MCF 10A (cell line): ENCODE measurements around the gene GSK3A. TPM values are rescaled to one million over a fixed set of nuclear protein-coding genes. Genes with fewer than 3 reads are reported as not detected.

Experiments
- BruUV-seq: library from RNA; stranded (reverse); fragments of 400-500 nt; replicated peaks from 2 replicates; lab custom pipeline; 2021; lab: Mats Ljungman, UMichigan
- CTCF ChIA-PET: fragments of 300-600 bp; sonication (Branson Sonifier 250); formaldehyde crosslinking; extraction: SDS; loops from one replicate; lab custom pipeline; 2021; ENCODE audit warnings: antibody characterized with exemption, inconsistent platforms; lab: Yijun Ruan, JAX
- POLR2A ChIA-PET: fragments of 300-600, 350-650 bp; sonication (Branson Sonifier 250); formaldehyde crosslinking; extraction: SDS; loops from one replicate; lab custom pipeline; 2020; ENCODE audit warnings: antibody characterized with exemption, inconsistent platforms; lab: Yijun Ruan, JAX
- DNase-seq: peaks from one replicate; pipeline ENCODE4 v3.0.0-alpha.2; 2018; ENCODE audit not compliant: unreplicated experiment
- H3K27ac Mint-ChIP-seq: one replicate; pipeline ENCODE4 v1.8.0; 2022; ENCODE audit warnings: mild to moderate bottlenecking, low read depth, mixed read lengths; ENCODE audit not compliant: unreplicated experiment
- H3K27me3 Mint-ChIP-seq: one replicate; pipeline ENCODE4 v1.8.0; 2022; ENCODE audit warnings: mixed read lengths; ENCODE audit not compliant: insufficient read depth, unreplicated experiment
- H3K36me3 Mint-ChIP-seq: one replicate; pipeline ENCODE4 v1.8.0; 2022; ENCODE audit warnings: mild to moderate bottlenecking, moderate library complexity, mixed read lengths; ENCODE audit not compliant: insufficient read depth, unreplicated experiment
- H3K4me1 Mint-ChIP-seq: one replicate; pipeline ENCODE4 v1.8.0; 2022; ENCODE audit warnings: mixed read lengths; ENCODE audit not compliant: insufficient read depth, unreplicated experiment
- H3K4me3 Mint-ChIP-seq: one replicate; pipeline ENCODE4 v1.8.0; 2022; ENCODE audit warnings: mild to moderate bottlenecking, moderate library complexity, mixed read lengths; ENCODE audit not compliant: unreplicated experiment
- H3K9me3 Mint-ChIP-seq: one replicate; pipeline ENCODE4 v1.8.0; 2022; ENCODE audit warnings: mixed read lengths; ENCODE audit not compliant: unreplicated experiment
- CTCF ChIP-seq: fragments of 200-600 bp; IDR thresholded peaks from one replicate; pipeline ENCODE4 v1.8.0; 2022; ENCODE audit warnings: antibody characterized with exemption, mild to moderate bottlenecking; ENCODE audit not compliant: unreplicated experiment
- intact Hi-C: fragments of 100-400 bp; cut with micrococcal nuclease; formaldehyde crosslinking; loops from 2 replicates; pipeline ENCODE4 v1.14.1; 2022
- total RNA-seq: library from RNA; stranded (reverse); gene quantifications from 2 replicates; pipeline ENCODE4 v1.2.3, GENCODE V29; 2022

Gene GSK3A
- total RNA-seq, 1 experiment from 2014 or later: 53.5 TPM

- no TSS peak for BruUV-seq
- CTCF ChIA-PET: interaction anchor here (0.6 to 1.2 kb wide), 2 partner anchors 10 to 18 kb away, joined by 3 to 10 read pairs; no protein-coding TSS in a partner anchor
- TF ChIP-seq CTCF: no peak
These were observed 43.1 kb upstream of the GSK3A start for GRCh38 chr19:42285541-42285941.

GRCh38 chr19:42284591-42285341 lies 42.4 kb upstream of the GSK3A start:
- no peaks in the 10 kb centered on the region for H3K27me3 Mint-ChIP-seq
- peaks cover 21% of the 10 kb centered on the region for H3K36me3 Mint-ChIP-seq
- peak overlapping the region; percentile 72 for H3K4me3 Mint-ChIP-seq
- peak overlapping the region; percentile 59 for H3K27ac Mint-ChIP-seq
- CTCF ChIA-PET: interaction anchor here (0.6 to 1.2 kb wide), 3 partner anchors 11 to 63 kb away, joined by 3 to 10 read pairs (median 3); no protein-coding TSS in a partner anchor
- no peaks in the 10 kb centered on the region for H3K9me3 Mint-ChIP-seq
- POLR2A ChIA-PET: interaction anchor here (0.6 to 1.7 kb wide), 7 partner anchors 9 to 41 kb away, joined by 3 to 11 read pairs (median 3); partner anchors contain the start of genes PAFAH1B3 and PRR19
- TF ChIP-seq CTCF: no peak
- no TSS peak for BruUV-seq
- intact Hi-C loops: no loop called here
- peaks cover 16% of the 10 kb centered on the region for H3K4me1 Mint-ChIP-seq
- no peak for DNase-seq

More at GRCh38 chr19:42285541-42285941, 43.1 kb upstream of the GSK3A start:
- intact Hi-C loops: no loop called here
- H3K27me3 Mint-ChIP-seq: no peaks in the 10 kb centered on the region
- H3K27ac Mint-ChIP-seq: no peak overlapping the region
- H3K36me3 Mint-ChIP-seq: peaks cover 27% of the 10 kb centered on the region
- peaks cover 15% of the 10 kb centered on the region for H3K4me1 Mint-ChIP-seq
- H3K9me3 Mint-ChIP-seq: no peaks in the 10 kb centered on the region
- H3K4me3 Mint-ChIP-seq: peak overlapping the region; percentile 72
- POLR2A ChIA-PET: interaction anchor here (0.6 to 1.7 kb wide), 5 partner anchors 10 to 41 kb away, joined by 3 to 10 read pairs (median 3); partner anchors contain the start of genes PAFAH1B3 and PRR19
- DNase-seq: no peak

GRCh38 chr19:42284066-42284501 lies 41.7 kb upstream of the GSK3A start:
- no peak overlapping the region for H3K27ac Mint-ChIP-seq
- DNase-seq: peak; percentile 79
- no TSS peak for BruUV-seq
- CTCF ChIA-PET: interaction anchor here (0.6 to 1.2 kb wide), 3 partner anchors 11 to 63 kb away, joined by 3 to 10 read pairs (median 3); no protein-coding TSS in a partner anchor
- H3K36me3 Mint-ChIP-seq: peaks cover 14% of the 10 kb centered on the region
- no peak for TF ChIP-seq CTCF
- H3K4me3 Mint-ChIP-seq: peak overlapping the region; percentile 72
- H3K4me1 Mint-ChIP-seq: peaks cover 23% of the 10 kb centered on the region
- POLR2A ChIA-PET: interaction anchor here (0.7 to 1.7 kb wide), 4 partner anchors 9 to 40 kb away, joined by 3 to 11 read pairs (median 7); partner anchors contain the start of genes PAFAH1B3 and PRR19
- no peaks in the 10 kb centered on the region for H3K27me3 Mint-ChIP-seq
- intact Hi-C loops: no loop called here
- no peaks in the 10 kb centered on the region for H3K9me3 Mint-ChIP-seq
